DMS153 (cell line): Measurements from ENCODE around the gene HTD2.
"Not testable (repeated sequence)": the region's sequence is repeated elsewhere in the genome, so short reads cannot be mapped to it uniquely, and the experiment has no call there.

Experiments used
- DNase-seq: peaks from one replicate; lab custom pipeline; 2025; lab: John Stamatoyannopoulos, UW

The HTD2 gene

GRCh38 chr3:58305882-58306711 is at the start of gene HTD2, which contains the start of gene RPP14:
TSS of gene HTD2 (plus strand) at chr3:58306520. CDS start at chr3:58317614, 11,094 bp downstream.
TSS of gene RPP14 (plus strand) at chr3:58306245. CDS start at chr3:58310330, 4,085 bp downstream.
- DNase-seq: peak; percentile 73

GRCh38 chr3:58258392-58259055 is 47.8 kb upstream of the HTD2 start:
- DNase-seq: no peak

GRCh38 chr3:58260261-58260731 is 46.0 kb upstream of the HTD2 start:
- no peak for DNase-seq

- DNase-seq: no peak
Observed at GRCh38 chr3:58260733-58261132, 45.6 kb upstream of the HTD2 start.

- DNase-seq: no peak
Observed at GRCh38 chr3:58261954-58262666, 44.2 kb upstream of the HTD2 start.

GRCh38 chr3:58266577-58266976 is 39.7 kb upstream of the HTD2 start:
- DNase-seq: no peak

- not testable (repeated sequence) for DNase-seq
Observed at GRCh38 chr3:58267543-58267942, 38.8 kb upstream of the HTD2 start.

- DNase-seq: no peak
Observed at GRCh38 chr3:58269356-58269755, 37.0 kb upstream of the HTD2 start.

- no peak for DNase-seq
Observed at GRCh38 chr3:58270485-58270884, 35.8 kb upstream of the HTD2 start.

- no peak for DNase-seq
Observed at GRCh38 chr3:58271901-58272501, 34.3 kb upstream of the HTD2 start.

GRCh38 chr3:58272891-58273290 is 33.4 kb upstream of the HTD2 start:
- DNase-seq: no peak

- not testable (repeated sequence) for DNase-seq
Observed at GRCh38 chr3:58273362-58273761, 33.0 kb upstream of the HTD2 start.

- no peak for DNase-seq
Observed at GRCh38 chr3:58274027-58274614, 32.2 kb upstream of the HTD2 start.

- DNase-seq: no peak
Observed at GRCh38 chr3:58281069-58281468, 25.3 kb upstream of the HTD2 start.

GRCh38 chr3:58285334-58285733 is 21.0 kb upstream of the HTD2 start:
- no peak for DNase-seq

- DNase-seq: no peak
Observed at GRCh38 chr3:58287354-58287753, 19.0 kb upstream of the HTD2 start.

- DNase-seq: no peak
Observed at GRCh38 chr3:58288011-58288728, 18.1 kb upstream of the HTD2 start.

GRCh38 chr3:58288964-58289613 is 17.2 kb upstream of the HTD2 start:
- not testable (repeated sequence) for DNase-seq

- not testable (repeated sequence) for DNase-seq
Observed at GRCh38 chr3:58290446-58290845, 15.9 kb upstream of the HTD2 start.

- DNase-seq: no peak
Observed at GRCh38 chr3:58291671-58292338, 14.5 kb upstream of the HTD2 start.
